IMR-90 (cell line): Measurements from ENCODE around the gene KLHL25. TPM values are rescaled to one million over a fixed set of nuclear protein-coding genes. Genes with fewer than 3 reads are reported as not detected.

Source experiments
- ATAC-seq: fragments of 200-7000 bp; cut with Tn5 transposase; 2 replicates; pipeline ENCODE4 v1.9.1; 2020; ENCODE audit warnings: low read depth, mild to moderate bottlenecking, moderate library complexity
- BruUV-seq: library from RNA; stranded (reverse); fragments of 400-500 nt; replicated peaks from 2 replicates; lab custom pipeline; 2021; lab: Mats Ljungman, UMichigan
- CTCF ChIA-PET: fragments of 300-600 bp; formaldehyde crosslinking; extraction: SDS; loops from one replicate; lab custom pipeline; 2021; ENCODE audit warnings: antibody characterized with exemption; lab: Yijun Ruan, JAX
- POLR2A ChIA-PET: fragments of 300-600 bp; sonication (Branson Sonifier 250); formaldehyde crosslinking; loops from one replicate; lab custom pipeline; 2022; ENCODE audit warnings: antibody characterized with exemption; ENCODE audit not compliant: unreplicated experiment; lab: Charles Lee
- DNase-seq: peaks from one replicate; pipeline ENCODE4 v3.0.0; 2013
- H2AFZ ChIP-seq: replicated peaks from 2 replicates; pipeline ENCODE3; 2013; ENCODE audit warnings: low read length, mild to moderate bottlenecking; ENCODE audit not compliant: poor library complexity
- H2AK5ac ChIP-seq: 2 replicates; pipeline ENCODE4 v1.6.1; 2013; ENCODE audit warnings: low read depth, low read length, inconsistent platforms
- H2AK9ac ChIP-seq: replicated peaks from 2 replicates; pipeline ENCODE3; 2013; ENCODE audit warnings: mild to moderate bottlenecking, low read depth, low read length, moderate library complexity; ENCODE audit not compliant: poor library complexity
- H2BK120ac ChIP-seq: 2 replicates; pipeline ENCODE4 v1.6.1; 2013; ENCODE audit warnings: low read depth, low read length, inconsistent platforms
- H2BK15ac ChIP-seq: 3 replicates; pipeline ENCODE4 v1.6.1; 2013; ENCODE audit warnings: low read depth, low read length, inconsistent platforms
- H2BK20ac ChIP-seq: 2 replicates; pipeline ENCODE4 v1.6.1; 2013; ENCODE audit warnings: low read depth, mild to moderate bottlenecking, inconsistent platforms, low read length, moderate library complexity
- H2BK5ac ChIP-seq: 2 replicates; pipeline ENCODE4 v1.6.1; 2013; ENCODE audit warnings: mild to moderate bottlenecking, low read depth, low read length, inconsistent platforms; ENCODE audit not compliant: poor library complexity, severe bottlenecking
- H3K14ac ChIP-seq: replicated peaks from 2 replicates; pipeline ENCODE4 v1.6.1; 2013; ENCODE audit warnings: low read depth, low read length, inconsistent platforms
- H3K18ac ChIP-seq: 2 replicates; pipeline ENCODE4 v1.6.1; 2013; ENCODE audit warnings: low read depth, low read length, control low read depth
- H3K23ac ChIP-seq: 2 replicates; pipeline ENCODE4 v1.6.1; 2013; ENCODE audit warnings: low read depth, low read length, inconsistent platforms
- H3K27ac ChIP-seq: 2 replicates; pipeline ENCODE4 v1.5.1; 2013; ENCODE audit warnings: mild to moderate bottlenecking, control low read depth, low read length; ENCODE audit not compliant: insufficient read depth
- H3K27me3 ChIP-seq: 2 replicates; pipeline ENCODE4 v1.6.1; 2013; ENCODE audit warnings: low read length; ENCODE audit not compliant: control insufficient read depth, insufficient read depth
- H3K36me3 ChIP-seq: 2 replicates; pipeline ENCODE4 v1.6.1; 2013; ENCODE audit warnings: low read length, mixed read lengths; ENCODE audit not compliant: control insufficient read depth, insufficient read depth
- H3K4ac ChIP-seq: 2 replicates; pipeline ENCODE4 v1.6.1; 2013; ENCODE audit warnings: low read depth, low read length, inconsistent platforms
- H3K4me1 ChIP-seq: 2 replicates; pipeline ENCODE4 v1.6.1; 2013; ENCODE audit warnings: low read length, mixed read lengths; ENCODE audit not compliant: control insufficient read depth, insufficient read depth
- H3K4me2 ChIP-seq: 2 replicates; pipeline ENCODE4 v1.6.1; 2013; ENCODE audit warnings: low read depth, mild to moderate bottlenecking, control low read depth, low read length, moderate library complexity
- H3K4me3 ChIP-seq: 2 replicates; pipeline ENCODE4 v1.5.1; 2013; ENCODE audit warnings: low read depth, mild to moderate bottlenecking, control low read depth, low read length, moderate library complexity; ENCODE audit not compliant: insufficient read depth
- H3K56ac ChIP-seq: 2 replicates; pipeline ENCODE4 v1.6.1; 2013; ENCODE audit warnings: low read length, inconsistent platforms; ENCODE audit not compliant: insufficient read depth; ENCODE audit errors: extremely low read depth
- H3K79me1 ChIP-seq, 2 experiments: 2 replicates each; pipeline ENCODE4 v1.6.1; 2013; ENCODE audit warnings: low read length in 2 of 2, inconsistent platforms in 1 of 2, low read depth in 1 of 2
- H3K9ac ChIP-seq: 2 replicates; pipeline ENCODE4 v1.6.1; 2013; ENCODE audit warnings: low read depth, low read length, control low read depth
- H3K9me1 ChIP-seq: 2 replicates; pipeline ENCODE4 v1.6.1; 2013; ENCODE audit warnings: low read length, inconsistent platforms; ENCODE audit not compliant: insufficient read depth
- H3K9me3 ChIP-seq: 2 replicates; pipeline ENCODE4 v1.6.1; 2013; ENCODE audit warnings: low read length; ENCODE audit not compliant: control insufficient read depth, insufficient read depth
- H4K20me1 ChIP-seq: 2 replicates; pipeline ENCODE4 v1.6.1; 2013; ENCODE audit warnings: low read length, inconsistent platforms; ENCODE audit not compliant: insufficient read depth
- H4K5ac ChIP-seq: 2 replicates; pipeline ENCODE4 v1.6.1; 2013; ENCODE audit warnings: mild to moderate bottlenecking, low read depth, low read length, control low read depth
- H4K8ac ChIP-seq, 2 experiments: 2 replicates each; pipeline ENCODE4 v1.6.1; 2013; ENCODE audit warnings: low read depth in 2 of 2, low read length in 2 of 2, control low read depth in 1 of 2, inconsistent platforms in 1 of 2
- H4K91ac ChIP-seq: 2 replicates; pipeline ENCODE4 v1.6.1; 2013; ENCODE audit warnings: low read depth, low read length, inconsistent platforms; ENCODE audit not compliant: insufficient read depth
- CEBPB ChIP-seq: IDR thresholded peaks from 2 replicates; pipeline ENCODE4 v1.6.1; 2012; ENCODE audit warnings: low read depth, low read length, improper control_type of control experiment
- CHD1 ChIP-seq: IDR thresholded peaks from 2 replicates; pipeline ENCODE4 v1.6.1; 2012; ENCODE audit warnings: low read depth, low read length, improper control_type of control experiment
- CTCF ChIP-seq: conservative IDR thresholded peaks from 2 replicates; pipeline ENCODE4 v1.5.1; 2012; ENCODE audit warnings: mild to moderate bottlenecking, low read depth, low read length, improper control_type of control experiment
- MAFK ChIP-seq: IDR thresholded peaks from 2 replicates; pipeline ENCODE4 v1.6.1; 2012; ENCODE audit warnings: low read depth, low read length, improper control_type of control experiment
- MAZ ChIP-seq: IDR thresholded peaks from 2 replicates; pipeline ENCODE4 v1.6.1; 2012; ENCODE audit warnings: low read depth, mild to moderate bottlenecking, low read length, improper control_type of control experiment, moderate library complexity, borderline replicate concordance
- NFE2L2 ChIP-seq: fragments of 150-350 bp; IDR thresholded peaks from 2 replicates; pipeline ENCODE4 v1.6.1; 2016; ENCODE audit warnings: low read depth, mild to moderate bottlenecking, low read length
- RFX5 ChIP-seq: IDR thresholded peaks from 2 replicates; pipeline ENCODE4 v1.8.0; 2012; ENCODE audit warnings: low read depth, mild to moderate bottlenecking, low read length, moderate library complexity
- USF2 ChIP-seq: fragments of 150-350 bp; IDR thresholded peaks from 2 replicates; pipeline ENCODE4 v1.6.1; 2017; ENCODE audit warnings: mild to moderate bottlenecking, antibody characterized with exemption, low read length, low read depth
- WGBS, 2 experiments: methylation state at CpG; one replicate each; pipeline versions ENCODE4 v1.1.5 to v1.1.7; 2013; ENCODE audit warnings: missing lambda C conversion rate in 2 of 2; ENCODE audit not compliant: insufficient read length in 1 of 2; ENCODE audit errors: extremely low coverage in 2 of 2; 5-methylcytosine and 5-hydroxymethylcytosine counted together
- dilution Hi-C: fragments of 300-500 bp; cut with HindIII; formaldehyde crosslinking; loops from one replicate; pipeline ENCODE4 v1.14.3; 2018; ENCODE audit warnings: low sequenced_read_pairs; ENCODE audit not compliant: unreplicated experiment
- in situ Hi-C: fragments of 300-500 bp; cut with MboI; formaldehyde crosslinking; loops from 3 replicates; pipeline ENCODE4 v1.14.3; 2019; ENCODE audit warnings: low sequenced_read_pairs, inconsistent platforms, mixed read lengths
- intact Hi-C: fragments of 100-400 bp; cut with micrococcal nuclease; formaldehyde crosslinking; loops from 2 replicates; pipeline ENCODE4 v1.10.0; 2022
- polyA plus RNA-seq, 3 experiments: library from polyadenylated mRNA; depleted of rRNA; stranded (reverse); fragments of >200 nt; gene quantifications; 2 replicates each; pipeline ENCODE4 v1.2.3, GENCODE V29; 2012; ENCODE audit warnings: low replicate concordance in 1 of 3
- total RNA-seq: library from RNA; depleted of rRNA; stranded (reverse); fragments of >200 nt; gene quantifications from 2 replicates; pipeline ENCODE4 v1.2.3, GENCODE V29; 2012

KLHL25 gene
- total and polyA plus RNA-seq, 2 of the 4 experiments (the other 2 are of a cell fraction): 2.7 to 5.6 TPM

- dilution Hi-C loops (no loop called here), in situ Hi-C loops (no loop called here), intact Hi-C loops (loop anchor here (2.0 kb wide), 2 partner anchors 240 to 430 kb away; no protein-coding TSS in a partner anchor)
- BruUV-seq: no TSS peak
- no peak overlapping the region for H2AK5ac ChIP-seq
- no peak overlapping the region for H3K18ac ChIP-seq
- 0 out of 2 replicates have a peak overlapping the region, but pooled peaks have one; percentile 8 for H3K4ac ChIP-seq
- no peak overlapping the region for H2AK9ac ChIP-seq
- H3K56ac ChIP-seq: no peak overlapping the region
- POLR2A ChIA-PET: no interaction called here
- no peaks in the 10 kb centered on the region for H4K20me1 ChIP-seq
- no peak overlapping the region for H2AFZ ChIP-seq
- H4K8ac ChIP-seq: no peak overlapping the region
- no peak for DNase-seq
- no peak overlapping the region for H3K9ac ChIP-seq
- 100% methylated on average over 1 of the region's 2 CpGs; no CpG with 5 or more reads in 1 of the 2 experiments for WGBS, 2 experiments
- H3K27ac ChIP-seq: no peak overlapping the region
- no peaks in the 10 kb centered on the region for H3K9me3 ChIP-seq
- no peaks in the 10 kb centered on the region for H3K27me3 ChIP-seq
- H3K4me1 ChIP-seq: peaks cover 6% of the 10 kb centered on the region
- no peak overlapping the region for H2BK15ac ChIP-seq
- no peak for TF ChIP-seq CTCF
- no peak for TF ChIP-seq MAZ
- TF ChIP-seq RFX5: no peak
- no peak for TF ChIP-seq MAFK
- no peak for TF ChIP-seq USF2
- TF ChIP-seq NFE2L2: no peak
- TF ChIP-seq CEBPB: no peak
- no peak for TF ChIP-seq CHD1
- CTCF ChIA-PET: interaction anchor here (1.1 kb wide), 1 partner anchor 93 kb away, joined by 4 read pairs; no protein-coding TSS in a partner anchor
- no peak overlapping the region for H2BK5ac ChIP-seq
- no peak overlapping the region for H4K91ac ChIP-seq
- no peak overlapping the region for H2BK120ac ChIP-seq
- no peak overlapping the region for H2BK20ac ChIP-seq
- H3K9me1 ChIP-seq: no peaks in the 10 kb centered on the region
- peak; percentile 46 for ATAC-seq
- H4K5ac ChIP-seq: no peak overlapping the region
- H3K4me2 ChIP-seq: no peak overlapping the region
- H3K23ac ChIP-seq: no peak overlapping the region
- no peak overlapping the region for H3K4me3 ChIP-seq
- H3K36me3 ChIP-seq: peaks cover 28% of the 10 kb centered on the region
- no peak overlapping the region for H3K14ac ChIP-seq
- H3K79me1 ChIP-seq: no peaks in the 10 kb centered on the region; a peak in 2 of 4 replicates
Measured at GRCh38 chr15:85727068-85727467, 67.7 kb downstream of the KLHL25 start.
